NCI-H2171 (cell line): ENCODE results near the gene FRMD4A.
"Not testable (repeated sequence)": the region's sequence is repeated elsewhere in the genome, so short reads cannot be mapped to it uniquely, and the experiment has no call there.

Experiments
- DNase-seq: peaks from one replicate; lab custom pipeline; 2025; lab: John Stamatoyannopoulos, UW

FRMD4A gene

DNA sequence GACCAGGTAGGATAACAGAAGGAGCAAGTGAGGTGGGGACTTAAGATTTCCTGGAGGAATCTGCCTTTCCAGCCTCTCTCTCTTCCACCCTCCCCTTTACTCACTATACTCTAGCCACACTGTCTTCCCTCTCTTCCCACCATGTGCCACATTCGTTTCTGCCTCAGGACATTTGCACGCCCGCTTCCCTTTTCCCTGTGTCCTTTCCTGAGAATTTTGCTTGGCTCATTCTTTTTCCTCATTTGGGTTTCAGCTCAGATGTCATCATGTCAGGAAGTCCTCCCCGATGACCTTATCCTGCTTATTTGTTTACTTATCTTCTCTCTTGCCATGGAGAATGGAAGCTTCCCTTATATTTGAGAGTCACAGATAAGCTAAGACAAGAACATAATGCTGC is 380.2 kb downstream of the FRMD4A start:
- no peak for DNase-seq

- DNase-seq = no peak
Observed at GRCh38 chr10:13949844-13950542, 380.7 kb downstream of the FRMD4A start.

- DNase-seq = no peak
Observed at GRCh38 chr10:13946209-13946460, 384.6 kb downstream of the FRMD4A start.

DNA sequence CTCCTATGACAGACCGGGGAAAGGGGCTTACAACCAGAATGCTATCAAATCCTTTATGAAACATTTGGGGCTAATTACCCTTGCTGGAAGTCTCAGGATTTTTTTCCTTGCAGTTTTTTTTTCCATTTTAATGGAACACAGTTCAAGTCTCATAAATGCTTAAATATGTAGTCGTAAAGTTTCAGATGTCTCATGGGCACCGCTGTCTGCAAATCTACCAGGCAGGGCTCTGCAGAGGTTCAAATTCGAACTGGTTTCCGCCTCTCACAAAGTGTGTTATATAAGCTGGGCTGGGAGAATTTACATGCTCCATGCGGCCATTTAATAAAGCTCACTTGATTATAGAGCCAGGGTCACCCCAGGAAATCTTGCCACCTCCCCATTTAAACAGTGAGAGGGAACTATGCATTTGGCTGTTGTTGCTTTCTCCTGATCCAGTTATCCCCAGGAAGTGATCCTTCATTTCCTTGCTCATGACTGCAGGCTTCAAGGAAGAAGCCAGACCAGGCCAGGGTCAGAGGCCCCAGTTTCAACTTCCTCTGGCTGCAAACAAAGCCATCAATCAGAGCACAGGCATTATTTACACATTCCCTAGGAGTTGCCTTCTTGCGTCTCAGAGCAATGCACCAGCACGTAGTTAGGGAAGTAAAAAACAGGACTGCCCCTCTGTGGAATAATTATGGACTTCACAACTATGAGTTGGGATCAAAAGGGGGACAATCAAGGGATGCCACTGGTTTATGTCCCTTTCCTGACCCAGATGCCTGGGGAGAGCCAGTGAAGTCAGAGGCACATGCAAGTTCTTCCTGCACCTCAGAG is 385.1 kb downstream of the FRMD4A start:
- no peak for DNase-seq

GRCh38 chr10:13944823-13945222 is 385.9 kb downstream of the FRMD4A start:
- DNase-seq = no peak

GRCh38 chr10:13943735-13944398 is 386.9 kb downstream of the FRMD4A start:
- DNase-seq = no peak

GRCh38 chr10:13942035-13942434 is 388.7 kb downstream of the FRMD4A start:
- no peak for DNase-seq

DNA sequence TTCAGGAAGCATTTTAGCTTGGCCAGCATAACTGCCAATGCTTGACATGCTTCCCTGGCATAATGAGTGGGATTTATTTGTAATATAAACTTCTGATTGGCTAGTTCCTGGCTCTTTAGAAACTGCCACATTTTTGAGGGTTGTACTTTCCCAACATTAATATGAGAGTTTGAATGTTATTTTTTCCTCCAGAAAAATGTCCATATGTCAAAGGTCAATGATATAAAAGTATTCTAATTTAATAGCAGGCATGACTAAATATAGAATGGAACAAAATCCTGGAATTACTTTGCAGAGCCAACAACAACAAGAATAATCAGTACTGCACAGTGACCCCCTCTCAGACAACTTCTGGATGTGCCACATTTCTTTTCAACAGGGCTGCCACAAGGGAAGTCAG is 391.3 kb downstream of the FRMD4A start:
- DNase-seq = no peak

DNA sequence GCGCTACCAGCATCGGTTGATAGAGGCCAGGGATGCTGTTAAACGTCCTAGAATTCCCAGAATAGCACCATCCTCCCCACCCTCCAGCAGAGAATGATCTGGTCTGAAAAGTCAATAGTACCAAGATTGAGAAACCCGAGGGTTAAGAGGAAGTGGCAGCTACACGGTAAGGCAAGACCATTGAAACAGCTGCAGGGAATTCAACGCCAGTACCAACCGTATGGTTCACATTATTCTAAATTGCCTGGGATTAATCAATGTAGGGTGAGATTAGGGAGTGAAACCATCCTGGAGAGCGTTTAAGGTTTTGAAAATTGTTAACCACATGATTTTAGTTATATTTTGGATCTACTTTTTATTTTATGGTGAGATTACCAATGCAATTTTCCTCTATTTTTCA is 391.8 kb downstream of the FRMD4A start:
- no peak for DNase-seq

DNA sequence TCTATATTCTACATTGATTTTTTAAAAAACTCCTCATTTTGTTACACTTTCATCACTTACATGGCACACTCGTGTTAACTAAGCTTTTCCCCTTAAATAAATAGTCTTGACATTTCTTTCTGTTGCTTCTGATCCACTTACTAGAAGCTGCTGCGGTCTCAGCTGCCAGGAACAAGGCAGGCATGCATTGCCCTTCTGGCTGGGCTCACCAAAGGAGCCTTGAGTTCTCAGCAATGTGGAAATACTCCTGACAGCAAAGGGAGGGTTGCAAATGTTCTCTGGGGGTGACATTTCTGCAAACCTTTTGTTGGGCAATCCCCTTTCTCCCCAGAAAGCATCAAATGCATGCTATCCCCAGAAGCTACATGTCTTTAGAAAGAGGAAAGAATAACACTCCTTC is 393.9 kb downstream of the FRMD4A start:
- no peak for DNase-seq

- DNase-seq = no peak
Observed at GRCh38 chr10:13930120-13930519, 400.6 kb downstream of the FRMD4A start.

DNA sequence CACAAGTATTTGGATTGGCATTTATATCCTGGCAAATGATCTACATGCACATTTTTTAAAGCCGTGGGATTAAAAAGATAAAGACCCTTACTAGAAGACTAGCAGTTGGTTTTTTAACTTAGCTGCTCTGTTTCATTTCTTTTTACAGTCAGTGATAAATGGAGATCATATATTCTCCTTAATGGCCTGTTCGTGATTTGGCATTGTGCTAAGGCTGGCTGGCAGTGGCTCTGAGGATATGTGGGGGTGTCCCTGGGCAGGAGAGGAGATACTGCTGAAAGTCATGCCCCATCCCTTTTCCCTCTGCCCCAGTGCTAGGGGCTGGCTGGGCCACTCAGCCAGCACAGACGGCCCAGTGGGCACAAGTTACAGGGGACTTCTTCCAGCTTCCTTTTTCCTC is 402.3 kb downstream of the FRMD4A start:
- no peak for DNase-seq

- no peak for DNase-seq
Observed at GRCh38 chr10:13925971-13926780, 404.5 kb downstream of the FRMD4A start.

DNA sequence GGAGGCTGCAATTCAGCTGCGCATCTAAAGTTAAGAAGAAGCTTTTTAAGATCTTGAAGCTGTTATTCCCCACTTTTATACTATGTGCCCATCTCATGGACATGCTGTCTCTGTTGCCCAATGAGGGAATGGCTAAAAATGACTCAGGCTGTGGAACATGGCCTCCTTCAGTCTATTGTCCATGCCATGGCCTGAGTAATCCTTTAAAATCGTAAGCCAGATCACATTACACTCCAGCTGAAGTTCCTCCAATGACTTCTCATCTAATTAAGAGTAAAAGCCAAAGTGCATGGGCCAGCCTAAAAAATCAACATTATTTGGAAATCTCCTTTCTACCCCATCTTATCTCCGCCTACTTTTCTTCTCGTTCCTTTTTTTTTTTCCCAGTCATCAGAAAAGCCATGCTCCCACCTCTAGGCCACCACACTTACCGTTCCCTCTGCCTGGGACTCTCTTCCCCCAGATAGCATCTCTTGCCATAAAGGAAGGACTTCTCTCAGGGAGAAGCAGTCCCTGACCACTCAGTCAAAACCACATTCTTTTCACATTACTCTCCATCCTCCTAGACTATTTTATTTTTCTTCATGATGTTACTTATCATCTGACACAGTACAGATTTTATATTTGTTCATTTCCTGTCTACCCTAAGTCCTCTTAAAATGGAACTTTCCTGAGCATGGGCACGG is 406.5 kb downstream of the FRMD4A start:
- no peak for DNase-seq

- DNase-seq = no peak
Observed at GRCh38 chr10:13922586-13922985, 408.1 kb downstream of the FRMD4A start.

- DNase-seq = no peak
Observed at GRCh38 chr10:13921941-13922340, 408.8 kb downstream of the FRMD4A start.

- DNase-seq = not testable (repeated sequence)
Observed at GRCh38 chr10:13921131-13921530, 409.6 kb downstream of the FRMD4A start.

GRCh38 chr10:13920465-13920864 is 410.3 kb downstream of the FRMD4A start:
- no peak for DNase-seq

DNA sequence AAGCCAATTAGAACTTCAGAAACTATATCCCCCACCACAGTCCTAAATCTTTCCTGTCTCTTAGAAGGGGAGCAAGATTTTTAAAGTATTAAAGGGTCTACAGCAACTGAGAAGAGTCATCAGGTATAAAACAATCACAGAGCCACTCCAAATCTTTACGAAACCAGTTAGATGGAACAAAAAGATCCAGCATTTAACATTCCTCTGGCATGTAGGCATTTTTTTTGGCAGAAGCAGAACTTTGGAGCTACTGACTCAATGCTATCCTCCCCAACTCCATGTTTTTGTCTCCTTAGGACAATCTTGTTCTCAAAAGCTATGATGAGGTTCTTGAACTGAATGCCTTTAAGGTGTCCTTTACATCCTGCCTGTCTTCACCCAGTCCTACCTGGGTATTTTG is 410.7 kb downstream of the FRMD4A start:
- DNase-seq = no peak

DNA sequence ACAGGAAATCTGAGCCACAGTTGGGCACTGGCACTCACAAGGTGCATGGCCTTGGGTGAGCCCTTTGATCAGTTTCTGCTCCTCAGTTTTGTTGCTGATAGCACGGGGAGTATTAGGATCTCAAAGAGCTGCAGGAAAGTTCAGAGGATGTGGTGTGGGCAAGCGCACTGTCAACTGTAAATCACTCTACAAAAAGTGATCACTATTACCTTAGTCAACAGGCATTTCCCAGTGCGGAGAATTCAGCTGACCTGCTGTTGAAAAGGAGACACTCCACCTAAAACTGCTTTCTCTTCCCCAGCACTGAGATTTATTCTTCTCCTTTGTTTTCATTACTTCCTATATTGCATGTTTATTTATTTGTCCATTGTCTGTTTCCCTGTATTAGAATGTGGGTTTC is 412.9 kb downstream of the FRMD4A start:
- no peak for DNase-seq

DNA sequence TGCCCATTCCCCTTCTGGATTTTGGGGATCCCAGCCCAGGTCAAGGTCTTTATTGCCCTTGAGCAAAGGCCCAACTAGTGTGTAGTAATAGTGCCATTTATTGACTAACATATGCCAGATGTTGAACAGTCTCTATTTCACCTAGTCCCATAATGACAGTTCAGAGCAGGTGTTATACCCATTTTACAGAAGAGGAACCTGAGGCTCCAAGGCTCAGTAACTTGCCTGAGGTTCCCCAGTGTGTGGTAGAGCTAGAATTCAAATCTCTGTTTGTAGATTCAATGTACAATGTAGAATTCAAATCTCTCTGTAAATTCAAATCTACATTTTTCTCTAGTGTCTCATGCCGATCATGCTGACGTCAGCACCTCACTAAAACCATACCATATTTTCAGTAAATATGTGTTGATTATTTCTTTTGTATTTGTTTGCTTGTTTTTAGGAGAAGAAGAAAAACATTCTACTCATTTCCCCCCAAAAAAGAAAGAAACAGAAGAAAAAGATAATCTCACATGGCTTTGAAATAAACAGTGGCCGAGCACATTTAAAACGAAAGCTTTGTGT is 414.3 kb downstream of the FRMD4A start:
- DNase-seq = no peak

DNA sequence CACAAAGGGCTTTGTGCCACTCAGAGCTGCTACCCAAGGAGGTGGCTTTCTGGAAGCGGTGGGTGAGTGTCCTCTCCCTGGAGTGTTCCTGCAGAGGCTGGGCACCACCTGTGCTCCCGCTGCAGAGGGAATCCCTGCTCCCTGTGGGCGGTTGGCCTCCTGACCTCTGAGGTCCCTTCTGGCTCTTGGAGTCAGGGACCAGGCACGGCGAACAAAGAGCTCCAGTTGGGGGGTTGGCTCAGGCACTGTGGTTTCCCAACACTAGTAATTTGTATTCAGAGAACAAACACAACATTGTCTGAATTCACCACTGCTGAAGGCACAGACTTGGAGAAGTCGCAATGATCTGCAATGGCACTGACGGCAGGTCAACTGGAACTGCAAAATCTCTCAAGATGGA is 415.0 kb downstream of the FRMD4A start:
- DNase-seq = no peak
